ENCODE measurements around the gene TULP4.
"Not testable (repeated sequence)": the region's sequence is repeated elsewhere in the genome, so short reads cannot be mapped to it uniquely, and the experiment has no call there.

TULP4 gene

GRCh38 chr6:158327211-158327610, 14.9 kb downstream of the TULP4 start:
- DNase-seq (ENCODE audit: low spot score) = no peak

- no peak for DNase-seq (ENCODE audit: low spot score)
Observed at GRCh38 chr6:158328952-158329351, 16.7 kb downstream of the TULP4 start.

- DNase-seq (ENCODE audit: low spot score) = no peak
Observed at GRCh38 chr6:158329531-158329930, 17.3 kb downstream of the TULP4 start.

- no peak for DNase-seq (ENCODE audit: low spot score)
Observed at GRCh38 chr6:158330016-158330415, 17.8 kb downstream of the TULP4 start.

GRCh38 chr6:158332237-158332636, 20.0 kb downstream of the TULP4 start:
- no peak for DNase-seq (ENCODE audit: low spot score)

GRCh38 chr6:158333094-158333493, 20.8 kb downstream of the TULP4 start:
- no peak for DNase-seq (ENCODE audit: low spot score)

GRCh38 chr6:158334534-158334933, 22.3 kb downstream of the TULP4 start:
- DNase-seq (ENCODE audit: low spot score) = no peak

GRCh38 chr6:158337332-158337731, 25.1 kb downstream of the TULP4 start:
- DNase-seq (ENCODE audit: low spot score) = no peak

- DNase-seq (ENCODE audit: low spot score) = no peak
Observed at GRCh38 chr6:158338311-158339112, 26.2 kb downstream of the TULP4 start.

GRCh38 chr6:158339197-158339596, 26.9 kb downstream of the TULP4 start:
- not testable (repeated sequence) for DNase-seq (ENCODE audit: low spot score)

GRCh38 chr6:158340252-158340651, 28.0 kb downstream of the TULP4 start:
- DNase-seq (ENCODE audit: low spot score) = no peak

- no peak for DNase-seq (ENCODE audit: low spot score)
Observed at GRCh38 chr6:158344534-158344933, 32.3 kb downstream of the TULP4 start.

GRCh38 chr6:158345444-158345843, 33.2 kb downstream of the TULP4 start:
- not testable (repeated sequence) for DNase-seq (ENCODE audit: low spot score)

GRCh38 chr6:158347335-158347734, 35.1 kb downstream of the TULP4 start:
- DNase-seq (ENCODE audit: low spot score) = no peak

GRCh38 chr6:158348737-158349504, 36.7 kb downstream of the TULP4 start:
- not testable (repeated sequence) for DNase-seq (ENCODE audit: low spot score)

GRCh38 chr6:158349505-158350275, 37.4 kb downstream of the TULP4 start:
- not testable (repeated sequence) for DNase-seq (ENCODE audit: low spot score)

- not testable (repeated sequence) for DNase-seq (ENCODE audit: low spot score)
Observed at GRCh38 chr6:158350731-158351130, 38.5 kb downstream of the TULP4 start.

- peak; percentile 49 for DNase-seq (ENCODE audit: low spot score)
Observed at GRCh38 chr6:158353883-158354877, 41.9 kb downstream of the TULP4 start.

GRCh38 chr6:158356586-158357546, 44.6 kb downstream of the TULP4 start:
- no peak for DNase-seq (ENCODE audit: low spot score)
